Neural cell (in vitro differentiated cells): ENCODE data around the gene JAKMIP3. TPM values are rescaled to one million over a fixed set of nuclear protein-coding genes. Genes with fewer than 3 reads are reported as not detected.

Experiments used
- H2AFZ ChIP-seq: fragments of 200-600, 300-800 bp; sonication (generic), shearing (Covaris generic); 2 replicates; pipeline ENCODE4 v1.6.0; 2014; ENCODE audit warnings: low read depth, mild to moderate bottlenecking, antibody characterized with exemption, low read length, moderate library complexity
- H3F3A ChIP-seq: fragments of 200-600 bp; shearing (Covaris generic); 2 replicates; pipeline ENCODE4 v1.6.1; 2016; ENCODE audit warnings: mild to moderate bottlenecking, moderate library complexity, mixed read lengths, antibody characterized with exemption, low read length; ENCODE audit not compliant: insufficient read depth, poor library complexity, severe bottlenecking
- H3K27ac ChIP-seq: fragments of 200-600, 300-800 bp; sonication (generic), shearing (Covaris generic); 2 replicates; pipeline ENCODE4 v1.5.1; 2014; ENCODE audit warnings: mild to moderate bottlenecking, low read length, moderate library complexity
- H3K27me3 ChIP-seq: fragments of 300-800, 200-600 bp; sonication (generic), shearing (Covaris generic); 2 replicates; pipeline ENCODE4 v1.6.0; 2014; ENCODE audit warnings: mild to moderate bottlenecking, low read depth, low read length, moderate library complexity; ENCODE audit not compliant: insufficient read depth
- H3K36me3 ChIP-seq: fragments of 300-800, 200-600 bp; sonication (generic), shearing (Covaris generic); 2 replicates; pipeline ENCODE4 v1.5.1; 2014; ENCODE audit warnings: mild to moderate bottlenecking, antibody characterized with exemption, low read length, moderate library complexity; ENCODE audit not compliant: insufficient read depth
- H3K4me2 ChIP-seq: fragments of 300-800, 200-600 bp; sonication (generic), shearing (Covaris generic); 2 replicates; pipeline ENCODE4 v1.6.0; 2014; ENCODE audit warnings: mild to moderate bottlenecking, low read length
- H3K4me3 ChIP-seq: fragments of 300-800, 200-600 bp; sonication (generic), shearing (Covaris generic); 2 replicates; pipeline ENCODE4 v1.5.1; 2014; ENCODE audit warnings: mild to moderate bottlenecking, low read length, moderate library complexity
- H3K79me2 ChIP-seq: fragments of 200-600 bp; shearing (Covaris generic); replicated peaks from 2 replicates; pipeline ENCODE4 v1.6.0; 2014; ENCODE audit warnings: mild to moderate bottlenecking, low read length, moderate library complexity; ENCODE audit not compliant: insufficient read depth
- H3K9ac ChIP-seq: fragments of 300-800, 200-600 bp; sonication (generic), shearing (Covaris generic); 2 replicates; pipeline ENCODE4 v1.6.1; 2016; ENCODE audit warnings: mild to moderate bottlenecking, low read length, mixed read lengths
- H3K9me2 ChIP-seq: fragments of 200-600 bp; shearing (Covaris generic); 2 replicates; pipeline ENCODE4 v1.6.1; 2016; ENCODE audit warnings: mild to moderate bottlenecking, low read length, mixed read lengths; ENCODE audit not compliant: insufficient read depth
- H3K9me3 ChIP-seq: fragments of 200-600, 300-800 bp; sonication (generic), shearing (Covaris generic); 2 replicates; pipeline ENCODE4 v1.6.1; 2016; ENCODE audit warnings: mild to moderate bottlenecking, mixed run types, low read length, moderate library complexity, mixed read lengths
- H4K20me1 ChIP-seq: fragments of 200-600 bp; shearing (Covaris generic); 2 replicates; pipeline ENCODE4 v1.6.1; 2016; ENCODE audit warnings: mild to moderate bottlenecking, mixed run types; ENCODE audit not compliant: insufficient read depth
- CTCF ChIP-seq: fragments of 450-650 bp; IDR thresholded peaks from 2 replicates; pipeline ENCODE4 v1.5.1; 2014; ENCODE audit warnings: antibody characterized with exemption, mild to moderate bottlenecking, moderate library complexity; ENCODE audit not compliant: poor library complexity, severe bottlenecking
- EP300 ChIP-seq: fragments of 450-650 bp; conservative IDR thresholded peaks from 2 replicates; pipeline ENCODE4 v1.6.1; 2014; ENCODE audit warnings: antibody characterized with exemption, mild to moderate bottlenecking, moderate library complexity; ENCODE audit not compliant: poor library complexity, severe bottlenecking
- EZH2 ChIP-seq: fragments of 200-600, 300-800 bp; shearing (Covaris generic), sonication (generic); IDR thresholded peaks from 2 replicates; pipeline ENCODE4 v1.6.1; 2014; ENCODE audit warnings: antibody characterized with exemption, low read length, borderline replicate concordance, mild to moderate bottlenecking; ENCODE audit not compliant: insufficient read depth, poor library complexity, severe bottlenecking
- MXI1 ChIP-seq: fragments of 450-650 bp; conservative IDR thresholded peaks from 2 replicates; pipeline ENCODE4 v1.6.1; 2014; ENCODE audit warnings: antibody characterized with exemption, mild to moderate bottlenecking; ENCODE audit not compliant: poor library complexity, severe bottlenecking
- POLR2AphosphoS5 ChIP-seq: IDR thresholded peaks from 2 replicates; pipeline ENCODE4 v1.6.1; 2012
- RAD21 ChIP-seq: fragments of 450-650 bp; conservative IDR thresholded peaks from 2 replicates; pipeline ENCODE4 v1.6.1; 2014; ENCODE audit warnings: antibody characterized with exemption, mild to moderate bottlenecking, moderate library complexity
- REST ChIP-seq: IDR thresholded peaks from 2 replicates; pipeline ENCODE4 v1.6.1; 2012; ENCODE audit warnings: borderline replicate concordance
- SMC3 ChIP-seq: fragments of 450-650 bp; conservative IDR thresholded peaks from 2 replicates; pipeline ENCODE4 v1.6.1; 2014; ENCODE audit warnings: antibody characterized with exemption, mild to moderate bottlenecking, moderate library complexity; ENCODE audit not compliant: poor library complexity
- TAF1 ChIP-seq: IDR thresholded peaks from 2 replicates; pipeline ENCODE4 v1.6.1; 2012; ENCODE audit warnings: low read depth
- polyA plus RNA-seq: library from polyadenylated mRNA; depleted of rRNA; stranded (reverse); fragments of >200 nt; gene quantifications from 2 replicates; pipeline ENCODE4 v1.2.3, GENCODE V29; 2014

The JAKMIP3 gene
- polyA plus RNA-seq, 1 donor from 2014 or later = 5.1 TPM

- Histone ChIP-seq H3K36me3 (no peaks in the 10 kb centered on the region), H3K4me3 (no peak overlapping the region), H3K4me2 (no peak overlapping the region), H3K27me3 (no peaks in the 10 kb centered on the region), H3K27ac (no peak overlapping the region), H3K9ac (no peak overlapping the region), H4K20me1 (no peaks in the 10 kb centered on the region), H3K9me3 (no peaks in the 10 kb centered on the region), H2AFZ (no peak overlapping the region), H3F3A (no peaks in the 10 kb centered on the region), H3K79me2 (no peaks in the 10 kb centered on the region), H3K9me2 (no peaks in the 10 kb centered on the region)
- no peak for TF ChIP-seq RAD21
- TF ChIP-seq EP300 = no peak
Observed at GRCh38 chr10:132112611-132113010, 46.9 kb downstream of the JAKMIP3 start.

GRCh38 chr10:132113206-132113605 is 47.5 kb downstream of the JAKMIP3 start:
- Histone ChIP-seq H3K4me2 (no peak overlapping the region), H3K27ac (no peak overlapping the region), H3K9ac (no peak overlapping the region), H3K79me2 (no peaks in the 10 kb centered on the region), H3K4me3 (no peak overlapping the region), H3K36me3 (no peaks in the 10 kb centered on the region), H3K9me3 (no peaks in the 10 kb centered on the region), H3K27me3 (no peaks in the 10 kb centered on the region), H4K20me1 (no peaks in the 10 kb centered on the region), H2AFZ (no peak overlapping the region), H3F3A (no peaks in the 10 kb centered on the region), H3K9me2 (no peaks in the 10 kb centered on the region)
- TF ChIP-seq REST = no peak
- no peak for TF ChIP-seq POLR2AphosphoS5
- no peak for TF ChIP-seq EP300
- no peak for TF ChIP-seq RAD21
- no peak for TF ChIP-seq TAF1
- no peak for TF ChIP-seq SMC3
- no peak for TF ChIP-seq MXI1
- no peak for TF ChIP-seq CTCF
- TF ChIP-seq EZH2 = no peak
